IPS-15b (cell line): ENCODE measurements around the gene ASNSD1.
"Not testable (repeated sequence)": the region's sequence is repeated elsewhere in the genome, so short reads cannot be mapped to it uniquely, and the experiment has no call there.

Source experiments
- H3K27me3 ChIP-seq: one replicate; pipeline ENCODE4 v1.6.1; 2013; ENCODE audit warnings: low read length; ENCODE audit not compliant: control insufficient read depth, insufficient read depth
- H3K36me3 ChIP-seq: one replicate; pipeline ENCODE4 v1.6.1; 2013; ENCODE audit warnings: low read length; ENCODE audit not compliant: control insufficient read depth, insufficient read depth
- H3K4me1 ChIP-seq: one replicate; pipeline ENCODE4 v1.6.1; 2013; ENCODE audit warnings: mild to moderate bottlenecking, low read length; ENCODE audit not compliant: control insufficient read depth, insufficient read depth
- H3K4me3 ChIP-seq: one replicate; pipeline ENCODE4 v1.5.1; 2013; ENCODE audit warnings: low read depth, low read length
- H3K9ac ChIP-seq: one replicate; pipeline ENCODE4 v1.6.1; 2013; ENCODE audit warnings: low read depth, mild to moderate bottlenecking, low read length
- H3K9me3 ChIP-seq: one replicate; pipeline ENCODE4 v1.6.1; 2013; ENCODE audit warnings: mild to moderate bottlenecking, low read length; ENCODE audit not compliant: control insufficient read depth, insufficient read depth

Gene ASNSD1

GRCh38 chr2:189653464-189653863, 7.8 kb upstream of the ASNSD1 start:
- H3K9me3 ChIP-seq, H3K9ac ChIP-seq: not testable (repeated sequence)

GRCh38 chr2:189654641-189655040, 6.6 kb upstream of the ASNSD1 start:
- no peak overlapping the region for H3K4me3 ChIP-seq
- no peaks in the 10 kb centered on the region for H3K9me3 ChIP-seq
- H3K4me1 ChIP-seq = no peaks in the 10 kb centered on the region
- H3K27me3 ChIP-seq = no peaks in the 10 kb centered on the region
- no peaks in the 10 kb centered on the region for H3K36me3 ChIP-seq
- H3K9ac ChIP-seq = no peak overlapping the region

More at GRCh38 chr2:189653464-189653863, 7.8 kb upstream of the ASNSD1 start:
- not testable (repeated sequence) for H3K4me3 ChIP-seq, H3K36me3 ChIP-seq, H3K4me1 ChIP-seq, H3K27me3 ChIP-seq

GRCh38 chr2:189657867-189658266, 3.4 kb upstream of the ASNSD1 start:
- Histone ChIP-seq H3K36me3 (no peaks in the 10 kb centered on the region), H3K9ac (no peak overlapping the region), H3K9me3 (no peaks in the 10 kb centered on the region), H3K27me3 (no peaks in the 10 kb centered on the region), H3K4me1 (no peaks in the 10 kb centered on the region), H3K4me3 (no peak overlapping the region)

- Histone ChIP-seq H3K27me3 (no peaks in the 10 kb centered on the region), H3K9me3 (no peaks in the 10 kb centered on the region), H3K4me3 (no peak overlapping the region), H3K4me1 (no peaks in the 10 kb centered on the region), H3K36me3 (no peaks in the 10 kb centered on the region), H3K9ac (no peak overlapping the region)
Measured at GRCh38 chr2:189658306-189659212, 2.7 kb upstream of the ASNSD1 start.

GRCh38 chr2:189659734-189660133, 1.5 kb upstream of the ASNSD1 start:
- Histone ChIP-seq H3K36me3 (no peaks in the 10 kb centered on the region), H3K9ac (no peak overlapping the region), H3K9me3 (no peaks in the 10 kb centered on the region), H3K4me1 (no peaks in the 10 kb centered on the region), H3K4me3 (no peak overlapping the region), H3K27me3 (no peaks in the 10 kb centered on the region)

GRCh38 chr2:189660803-189661147, 484 bp upstream of the ASNSD1 start:
- Histone ChIP-seq H3K4me1 (no peaks in the 10 kb centered on the region), H3K9ac (no peak overlapping the region), H3K9me3 (no peaks in the 10 kb centered on the region), H3K4me3 (no peak overlapping the region), H3K27me3 (no peaks in the 10 kb centered on the region), H3K36me3 (peaks cover 2% of the 10 kb centered on the region)

GRCh38 chr2:189661957-189662321, 680 bp downstream of the ASNSD1 start:
- Histone ChIP-seq H3K4me3 (peak overlapping the region; percentile 99), H3K36me3 (peaks cover 2% of the 10 kb centered on the region), H3K9ac (peak overlapping the region; percentile 96), H3K27me3 (no peaks in the 10 kb centered on the region), H3K4me1 (no peaks in the 10 kb centered on the region), H3K9me3 (no peaks in the 10 kb centered on the region)

GRCh38 chr2:189662669-189663226, 1.5 kb downstream of the ASNSD1 start:
- Histone ChIP-seq H3K36me3 (peaks cover 2% of the 10 kb centered on the region), H3K4me3 (peak overlapping the region; percentile 99), H3K9ac (no peak overlapping the region), H3K9me3 (no peaks in the 10 kb centered on the region), H3K4me1 (no peaks in the 10 kb centered on the region), H3K27me3 (no peaks in the 10 kb centered on the region)

- not testable (repeated sequence) for H3K4me3 ChIP-seq, H3K4me1 ChIP-seq, H3K36me3 ChIP-seq, H3K9me3 ChIP-seq, H3K9ac ChIP-seq, H3K27me3 ChIP-seq
Measured at GRCh38 chr2:189663319-189663718, 2.1 kb downstream of the ASNSD1 start.

- no peaks in the 10 kb centered on the region for H3K9me3 ChIP-seq
- peaks cover 11% of the 10 kb centered on the region for H3K27me3 ChIP-seq
- H3K36me3 ChIP-seq = peaks cover 5% of the 10 kb centered on the region
- no peak overlapping the region for H3K9ac ChIP-seq
- H3K4me3 ChIP-seq = no peak overlapping the region
- peaks cover 4% of the 10 kb centered on the region for H3K4me1 ChIP-seq
Measured at GRCh38 chr2:189669913-189670312, 8.7 kb downstream of the ASNSD1 start.

- H3K4me3 ChIP-seq = peak overlapping the region; percentile 87
- no peaks in the 10 kb centered on the region for H3K36me3 ChIP-seq
- peaks cover 11% of the 10 kb centered on the region for H3K27me3 ChIP-seq
- H3K4me1 ChIP-seq = peaks cover 4% of the 10 kb centered on the region
- no peak overlapping the region for H3K9ac ChIP-seq
- no peaks in the 10 kb centered on the region for H3K9me3 ChIP-seq
Measured at GRCh38 chr2:189673661-189674373, 12.6 kb downstream of the ASNSD1 start.
